T47D (cell line): ENCODE results near the gene SLFN13.
"Not testable (repeated sequence)": the region's sequence is repeated elsewhere in the genome, so short reads cannot be mapped to it uniquely, and the experiment has no call there.

ENCODE experiments used
- DNase-seq, 2 experiments: peaks; one replicate each; pipeline versions ENCODE4 v3.0.0 to v3.0.0-alpha.2; 2011 to 2012; ENCODE audit warnings: low read depth in 1 of 2, low spot score in 1 of 2
- JUND ChIP-seq: IDR thresholded peaks from 2 replicates; pipeline ENCODE4 v1.6.1; 2012; ENCODE audit warnings: low read depth
- in situ Hi-C: cut with HindIII; loops from 2 replicates; pipeline ENCODE4 v1.10.0; 2016; ENCODE audit warnings: low sequenced_read_pairs, low pct_unique_long_range_greater_than_20kb

SLFN13 gene

DNA sequence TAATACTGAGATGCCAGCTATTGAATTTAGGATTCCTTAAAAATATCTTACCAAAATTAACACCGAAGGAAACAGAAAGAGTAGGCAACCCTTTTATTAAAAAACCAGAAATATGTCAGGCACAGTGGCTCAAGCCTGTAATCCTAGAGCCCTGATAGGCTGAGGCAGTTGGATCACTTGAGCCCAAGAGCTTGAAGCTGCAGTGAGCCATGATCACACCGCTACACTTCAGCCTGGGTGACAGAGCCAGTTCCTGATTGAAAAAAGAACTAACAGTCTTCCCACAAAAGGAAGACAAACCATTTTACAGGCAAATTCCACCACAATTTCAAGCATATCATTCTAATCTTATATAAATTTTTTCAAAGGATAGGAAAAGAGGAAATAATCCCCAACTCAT is 31.9 kb downstream of the SLFN13 start:
- in situ Hi-C loops = no loop called here
- no peak for DNase-seq
- TF ChIP-seq JUND = no peak

- in situ Hi-C loops, DNase-seq: not testable (repeated sequence)
Measured at GRCh38 chr17:35414707-35415106, 33.9 kb downstream of the SLFN13 start.

DNA sequence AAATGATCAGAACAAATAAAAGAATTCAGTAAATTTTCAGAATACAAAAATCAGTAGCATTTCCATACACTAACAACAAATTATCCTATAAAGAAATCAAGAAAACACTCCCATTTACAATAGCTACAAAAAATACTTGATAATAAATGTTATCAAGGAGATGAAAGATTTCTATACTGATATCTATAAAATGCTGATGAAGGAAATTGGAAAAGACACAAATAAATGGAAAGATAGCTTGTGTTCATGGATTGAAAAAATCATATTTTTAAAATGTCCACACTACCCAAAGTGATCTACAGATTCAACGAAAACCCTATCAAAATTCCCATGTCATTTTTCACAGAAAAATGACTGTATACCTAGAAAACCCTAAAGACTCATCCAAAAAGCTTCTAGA is 34.3 kb downstream of the SLFN13 start:
- in situ Hi-C loops = no loop called here
- TF ChIP-seq JUND = no peak
- no peak for DNase-seq

GRCh38 chr17:35407531-35407930 is 41.0 kb downstream of the SLFN13 start:
- in situ Hi-C loops = no loop called here
- no peak for TF ChIP-seq JUND
- no peak for DNase-seq

DNA sequence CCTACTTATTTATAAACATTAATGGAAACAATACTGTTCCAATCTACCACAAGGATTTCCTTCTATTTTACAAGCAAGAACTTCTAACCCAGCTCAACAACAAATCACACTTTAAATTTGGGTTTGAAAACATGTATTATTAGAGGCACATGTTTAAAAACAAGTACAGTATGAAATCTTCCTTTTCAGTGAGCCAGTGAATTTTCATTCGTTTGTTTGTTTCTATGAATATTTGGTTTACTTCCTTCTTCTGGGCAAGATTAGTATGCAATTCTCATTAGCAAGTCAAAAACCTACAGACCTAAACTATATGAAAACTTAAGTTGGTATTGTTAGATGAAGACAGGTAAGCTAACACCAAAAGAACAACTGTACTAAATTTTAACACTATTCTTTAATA is 42.0 kb downstream of the SLFN13 start:
- no peak for TF ChIP-seq JUND
- in situ Hi-C loops = no loop called here
- DNase-seq = no peak

DNA sequence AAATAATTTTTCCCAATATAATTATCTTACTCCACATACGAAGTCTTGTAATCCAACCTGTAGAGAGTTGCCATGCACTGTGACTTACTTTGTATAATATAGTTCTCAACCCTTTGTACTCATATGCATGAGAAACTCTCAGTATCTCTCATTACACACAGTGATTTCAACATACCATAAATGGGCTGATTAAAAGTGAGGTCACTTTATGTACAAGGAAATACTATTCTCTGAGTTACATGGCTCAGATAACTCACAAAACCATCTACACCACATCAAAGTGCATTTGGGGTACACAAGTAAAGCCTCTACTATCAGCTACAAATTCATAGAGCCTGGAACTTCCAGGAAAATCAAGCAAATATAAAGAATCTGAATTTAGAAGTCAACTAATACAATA is 44.2 kb downstream of the SLFN13 start:
- DNase-seq = no peak
- in situ Hi-C loops = no loop called here
- no peak for TF ChIP-seq JUND

DNA sequence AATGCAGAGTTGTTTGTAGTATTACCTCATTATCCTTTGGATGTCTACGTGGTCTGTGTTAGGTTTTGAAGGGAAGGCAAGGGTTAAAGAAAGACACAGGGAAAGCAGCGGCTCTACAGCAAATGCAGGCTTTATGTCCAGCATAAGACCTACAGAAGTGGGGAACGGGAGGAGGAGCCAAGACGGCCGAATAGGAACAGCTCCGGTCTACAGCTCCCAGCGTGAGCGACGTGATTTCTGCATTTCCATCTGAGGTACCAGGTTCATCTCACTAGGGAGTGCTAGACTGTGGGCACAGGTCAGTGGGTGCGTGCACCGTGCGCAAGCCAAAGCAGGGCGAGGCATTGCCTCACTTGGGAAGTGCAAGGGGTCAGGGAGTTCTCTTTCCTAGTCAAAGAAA is 54.8 kb downstream of the SLFN13 start:
- DNase-seq, in situ Hi-C loops: not testable (repeated sequence)

- no peak for DNase-seq
- in situ Hi-C loops = no loop called here
- TF ChIP-seq JUND = no peak
Measured at GRCh38 chr17:35390663-35391062, 57.9 kb downstream of the SLFN13 start.

GRCh38 chr17:35390156-35390555 is 58.4 kb downstream of the SLFN13 start:
- TF ChIP-seq JUND = no peak
- DNase-seq = no peak
- in situ Hi-C loops = no loop called here

- in situ Hi-C loops = no loop called here
Measured at GRCh38 chr17:35387496-35387895, 61.1 kb downstream of the SLFN13 start.

More at GRCh38 chr17:35387496-35387895, 61.1 kb downstream of the SLFN13 start:
- no peak for TF ChIP-seq JUND
- DNase-seq = no peak
